K562 treated with DMSO at 1 percent for 12 hours (cell line): Measurements from ENCODE around the gene CC2D2B. TPM values are rescaled to one million over a fixed set of nuclear protein-coding genes. Genes with fewer than 3 reads are reported as not detected.

ENCODE experiments used
- total RNA-seq: library from RNA; unstranded; fragments of 300-600 nt; gene quantifications from 2 replicates; pipeline ENCODE4 v1.2.3, GENCODE V29; 2022; ENCODE audit not compliant: insufficient read depth

CC2D2B gene
- not detected in 2 replicates for total RNA-seq

GRCh38 chr10:95907456-95908253 lies at the start of gene CC2D2B:
Gene CC2D2B (plus strand): TSS chr10:95907975. CDS start chr10:95911324, 3,349 bp downstream.

GRCh38 chr10:96043033-96043892 lies 135.5 kb downstream of the CC2D2B start, which contains the start of gene CCNJ:
Gene CCNJ (plus strand): TSS chr10:96043583. CDS start chr10:96044394, 811 bp downstream.

Other genes with a start within 250 kb of the CC2D2B start
- 7.4 and 13.1 TPM in 2 replicates for gene TCTN3, start 214.0 kb upstream of the CC2D2B start, total RNA-seq
- 0.83 and 2.0 TPM in 2 replicates for gene ENTPD1, start 151.8 kb upstream of the CC2D2B start, total RNA-seq
- 2.1 and 8.3 TPM in 2 replicates for gene CCNJ, start 135.6 kb downstream of the CC2D2B start, total RNA-seq
- gene ZNF518A, start 222.3 kb downstream of the CC2D2B start, total RNA-seq: 2.0 and 11.9 TPM in 2 replicates